Measurements from ENCODE around the gene DSN1. TPM values are rescaled to one million over a fixed set of nuclear protein-coding genes. Genes with fewer than 3 reads are reported as not detected.

The DSN1 gene
- total RNA-seq, result 8.4 and 31.1 TPM in 2 replicates

DNA sequence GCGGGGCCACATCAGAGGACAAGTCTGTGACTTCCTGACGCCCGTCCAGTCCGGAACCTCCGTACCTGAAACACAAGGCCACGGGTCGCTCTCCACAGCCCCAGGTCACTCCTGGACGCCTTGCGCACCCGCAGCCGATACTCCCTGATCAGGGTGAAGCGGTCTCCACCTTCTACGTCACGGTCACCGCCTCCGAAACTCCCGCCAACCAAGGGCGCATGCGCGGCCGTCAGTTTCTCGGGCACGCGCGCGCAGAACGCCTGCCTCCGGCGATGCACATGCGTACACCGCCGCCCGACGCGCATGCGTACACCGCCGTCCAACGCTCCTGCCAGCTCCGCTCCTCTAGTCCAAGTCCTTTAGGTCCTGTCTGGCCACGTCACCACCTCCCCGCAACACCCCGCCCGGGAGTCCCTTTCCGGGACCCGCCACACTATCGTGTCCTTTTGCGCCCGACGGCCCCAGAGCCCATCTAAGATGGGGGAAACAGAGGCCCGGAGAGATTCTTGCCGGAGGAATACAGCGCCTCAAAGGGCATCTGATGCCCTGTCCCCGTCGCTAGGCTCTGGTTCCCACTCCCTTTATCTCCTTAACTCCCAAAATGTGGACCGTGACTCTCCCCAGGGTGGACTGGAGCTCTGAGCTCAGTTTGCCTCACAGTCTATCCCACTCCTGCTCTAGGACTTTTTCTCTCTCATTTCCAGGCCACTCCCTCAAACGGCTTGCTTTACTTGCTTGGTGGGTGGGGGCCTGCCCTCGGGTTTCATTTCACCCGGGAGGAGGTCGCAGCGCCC, at the start of gene DSN1:
Gene DSN1 (minus strand): TSS at position 167 of the 794 bp plus-strand sequence. CDS start 2,305 bp downstream, outside the sequence.

GRCh38 chr20:36745927-36746659, 27.5 kb downstream of the DSN1 start, which contains the start of gene NDRG3:
Gene NDRG3, minus strand, starts transcription at chr20:36746090. Its CDS starts 24,355 bp downstream, at chr20:36721735.

Other genes starting within 250 kb of the DSN1 start
- gene MYL9, start 232.2 kb downstream of the DSN1 start, total RNA-seq, result 15.1 and 28.3 TPM in 2 replicates
- gene TGIF2, start 200.2 kb downstream of the DSN1 start, total RNA-seq, result 3.5 and 5.5 TPM in 2 replicates
- gene RAB5IF, start 168.0 kb downstream of the DSN1 start, total RNA-seq, result 69.1 and 71.6 TPM in 2 replicates
- not detected in 2 replicates for gene SLA2, start 127.6 kb downstream of the DSN1 start, total RNA-seq
- 30.3 and 32.3 TPM in 2 replicates for gene NDRG3, start 27.7 kb downstream of the DSN1 start, total RNA-seq
- gene TLDC2, start 102.4 kb upstream of the DSN1 start, total RNA-seq, result 0.15 TPM in 1 of 2 replicates, not detected in the other
- gene SAMHD1, start 177.9 kb upstream of the DSN1 start, total RNA-seq, result 43.7 and 70.1 TPM in 2 replicates

All from smooth muscle cell of trachea (primary cell).